HepG2 (cell line): ENCODE data around the gene UBALD1. TPM values are rescaled to one million over a fixed set of nuclear protein-coding genes. Genes with fewer than 3 reads are reported as not detected.

Experiments
- BRD4 ChIP-seq: sonication (generic); formaldehyde crosslinking; IDR thresholded peaks from 2 replicates; pipeline ENCODE4 v1.4.0; 2020; ENCODE audit warnings: missing genetic modification reagents
- HNF1B ChIP-seq: sonication (generic); formaldehyde crosslinking; IDR thresholded peaks from 2 replicates; pipeline ENCODE4 v1.5.1; 2020; ENCODE audit warnings: mild to moderate bottlenecking, moderate library complexity, missing genetic modification reagents
- MAFF ChIP-seq: IDR thresholded peaks from 2 replicates; pipeline ENCODE4 v1.6.1; 2011; ENCODE audit warnings: low read depth, low read length, improper control_type of control experiment
- NFE2L2 ChIP-seq: fragments of 150-350 bp; IDR thresholded peaks from 2 replicates; pipeline ENCODE4 v1.6.1; 2014; ENCODE audit warnings: low read length
- POLR2AphosphoS2 ChIP-seq: IDR thresholded peaks from 2 replicates; pipeline ENCODE4 v1.6.1; 2011; ENCODE audit warnings: low read depth, low read length, improper control_type of control experiment
- PTBP1 ChIP-seq: fragments of 200-400 bp; formaldehyde crosslinking; IDR thresholded peaks from 2 replicates; pipeline ENCODE4 v1.6.1; 2018; ENCODE audit warnings: low read length, low read depth; ENCODE audit not compliant: poor library complexity, severe bottlenecking
- RBAK ChIP-seq: sonication (generic); formaldehyde crosslinking; IDR thresholded peaks from 2 replicates; pipeline ENCODE4 v1.5.1; 2020; ENCODE audit warnings: mild to moderate bottlenecking, missing genetic modification reagents
- RERE ChIP-seq: IDR thresholded peaks from 2 replicates; pipeline ENCODE4 v1.6.1; 2016; ENCODE audit warnings: low read depth, missing genetic modification reagents, missing compliant biosample characterization
- SCMH1 ChIP-seq: sonication (generic); formaldehyde crosslinking; IDR thresholded peaks from 2 replicates; pipeline ENCODE4 v1.9.0; 2021; ENCODE audit warnings: missing genetic modification reagents, mild to moderate bottlenecking, borderline replicate concordance
- TAF1 ChIP-seq: sonication (generic); formaldehyde crosslinking; IDR thresholded peaks from 2 replicates; pipeline ENCODE4 v1.4.0; 2020; ENCODE audit warnings: missing genetic modification reagents
- THAP9 ChIP-seq: sonication (generic); formaldehyde crosslinking; IDR thresholded peaks from 2 replicates; pipeline ENCODE4; 2020; ENCODE audit warnings: missing genetic modification reagents, mild to moderate bottlenecking, borderline replicate concordance
- ZNF207 ChIP-seq: fragments of 450-650 bp; IDR thresholded peaks from 2 replicates; pipeline ENCODE4 v1.6.1; 2016; ENCODE audit warnings: antibody characterized with exemption, borderline replicate concordance
- ZNF296 ChIP-seq: sonication (generic); formaldehyde crosslinking; conservative IDR thresholded peaks from 2 replicates; pipeline ENCODE4 v1.5.0; 2020; ENCODE audit warnings: mild to moderate bottlenecking, missing genetic modification reagents
- ZNF607 ChIP-seq: sonication (generic); formaldehyde crosslinking; IDR thresholded peaks from 2 replicates; pipeline ENCODE4 v1.5.1; 2020; ENCODE audit warnings: missing genetic modification reagents, mild to moderate bottlenecking, borderline replicate concordance
- ZNF75D ChIP-seq: sonication (generic); formaldehyde crosslinking; IDR thresholded peaks from 2 replicates; pipeline ENCODE4 v1.8.1; 2023; ENCODE audit warnings: missing genetic modification reagents, mild to moderate bottlenecking, borderline replicate concordance
- ZNF761 ChIP-seq: sonication (generic); formaldehyde crosslinking; conservative IDR thresholded peaks from 2 replicates; pipeline ENCODE4 v1.4.0; 2020; ENCODE audit warnings: mild to moderate bottlenecking, missing genetic modification reagents
- ZNF770 ChIP-seq: sonication (generic); formaldehyde crosslinking; IDR thresholded peaks from 2 replicates; pipeline ENCODE4 v1.5.0; 2020; ENCODE audit warnings: mild to moderate bottlenecking, missing genetic modification reagents
- polyA plus RNA-seq, 8 experiments: library from polyadenylated mRNA; depleted of rRNA in 3 of 8; stranded (reverse) in 7 of 8; unstranded in 1 of 8; fragments of >200 nt; fragmentation: Illumina TruSeq in 4 of 8; extraction: Trizol in 4 of 8; gene quantifications; 2 replicates each; pipeline versions ENCODE4 v1.2.1 to v1.2.3, GENCODE V29; 2011 to 2016; ENCODE audit warnings: low read depth in 4 of 8, missing spikeins in 1 of 8, mixed read lengths in 1 of 8; ENCODE audit not compliant: insufficient read depth in 1 of 8
- total RNA-seq, 5 experiments: library from RNA; depleted of rRNA; stranded (reverse); fragments of >200 nt; fragmentation: Illumina TruSeq; extraction: Trizol; gene quantifications; 2 replicates each; pipeline ENCODE4 v1.2.3, GENCODE V29; 2016; ENCODE audit warnings: low read depth in 1 of 5

UBALD1 gene
- total and polyA plus RNA-seq, 2 of the 13 experiments (the other 11 are each of a cell fraction or from before 2014, with no cell fraction given), result 6.8 to 12.3 TPM

GRCh38 chr16:4624827-4625559, 10.3 kb upstream of the UBALD1 start (continued):
- no peak for TF ChIP-seq RBAK (CRISPR knock-in tag)
- TF ChIP-seq ZNF770, result peak; percentile 54
- TF ChIP-seq NFE2L2, result no peak
- no peak for TF ChIP-seq POLR2AphosphoS2
- TF ChIP-seq RERE (CRISPR knock-in tag), result peak; percentile 59; the same call in 1 of the 2 replicates
- TF ChIP-seq SCMH1 (CRISPR knock-in tag), result no peak
- TF ChIP-seq MAFF, result no peak
- TF ChIP-seq THAP9 (CRISPR knock-in tag), result no peak
- TF ChIP-seq HNF1B (CRISPR knock-in tag), result 0 out of 2 replicates have a peak, but pooled peaks have one; percentile 31
- no peak for TF ChIP-seq PTBP1
- no peak for TF ChIP-seq ZNF207
- TF ChIP-seq ZNF296, result no peak
- peak; percentile 79 for TF ChIP-seq ZNF607
- TF ChIP-seq BRD4 (CRISPR knock-in tag), result peak; percentile 81
- no peak for TF ChIP-seq ZNF75D
- TF ChIP-seq ZNF761 (CRISPR knock-in tag), result peak; percentile 33; the same call in 1 of the 2 replicates
- TF ChIP-seq TAF1 (CRISPR knock-in tag), result peak; percentile 59
